Fibroblast of skin of abdomen (primary cell): Measurements from ENCODE around the gene PEPD.

Experiments used
- DNase-seq: peaks from one replicate; pipeline ENCODE4 v3.0.0-alpha.2; 2013

PEPD gene

DNA sequence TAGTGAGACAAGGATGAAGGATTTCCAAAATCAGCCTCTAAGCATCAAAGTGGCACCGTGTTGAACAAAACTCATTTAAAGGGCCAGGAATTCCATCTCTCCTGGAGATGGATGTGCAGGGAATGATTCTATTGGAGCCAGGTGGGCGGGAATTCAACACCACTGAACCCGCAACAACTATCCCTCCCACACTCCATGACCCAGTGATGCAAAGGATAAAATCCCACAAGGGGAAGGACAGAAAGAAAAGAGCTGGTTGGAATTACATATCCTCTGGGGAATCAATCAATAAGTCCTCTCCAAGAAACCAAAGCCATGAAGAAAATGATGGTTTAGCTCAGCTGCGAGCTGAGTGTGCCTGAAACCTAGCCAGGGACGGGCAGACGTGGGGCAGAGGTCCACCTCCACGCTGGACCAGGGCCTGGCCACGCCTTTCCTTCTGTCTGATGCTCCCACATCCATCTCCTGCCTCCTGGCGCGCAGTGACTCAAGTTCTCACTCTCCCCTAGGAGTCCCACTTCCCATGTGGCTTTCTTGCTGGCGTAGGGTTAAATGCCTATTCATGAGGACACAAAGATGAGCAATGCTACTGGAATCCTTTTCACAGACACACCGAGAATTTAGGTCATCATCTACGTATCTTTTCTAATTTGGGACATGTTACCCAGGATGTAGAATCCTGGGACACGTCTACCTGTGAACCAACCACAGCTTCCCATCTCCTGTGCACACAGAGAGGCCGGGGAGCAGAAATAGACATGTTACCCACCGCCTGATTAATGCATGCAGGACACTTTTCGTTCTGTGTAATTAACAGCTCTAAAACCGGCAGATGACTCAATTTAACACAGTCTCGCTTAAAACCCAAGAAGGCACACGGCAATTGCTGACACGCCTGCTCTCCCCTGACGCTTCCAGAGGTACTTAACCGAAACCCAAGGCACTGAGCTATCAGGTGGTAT is 48.6 kb downstream of the PEPD start:
- peak; percentile 95 for DNase-seq

DNA sequence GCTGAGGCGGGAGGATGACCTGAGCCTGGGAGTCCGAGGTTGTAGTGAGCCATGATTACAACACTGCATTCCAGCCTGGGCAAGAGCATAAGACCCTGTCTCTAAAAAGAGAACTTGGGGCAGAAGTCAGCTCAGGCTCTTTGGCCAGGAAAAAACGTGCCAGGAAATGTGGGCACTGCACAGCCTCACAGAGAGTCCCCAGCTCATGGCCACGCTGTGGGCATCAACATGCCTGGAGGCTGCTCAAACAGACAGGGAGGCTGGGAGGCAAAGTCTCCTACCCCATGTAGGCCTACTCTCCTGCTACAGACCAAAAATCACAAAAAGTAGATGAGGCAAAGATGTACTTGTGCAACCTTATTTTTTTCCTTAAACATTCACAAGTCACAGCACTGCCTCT is 49.4 kb downstream of the PEPD start:
- DNase-seq: no peak

DNA sequence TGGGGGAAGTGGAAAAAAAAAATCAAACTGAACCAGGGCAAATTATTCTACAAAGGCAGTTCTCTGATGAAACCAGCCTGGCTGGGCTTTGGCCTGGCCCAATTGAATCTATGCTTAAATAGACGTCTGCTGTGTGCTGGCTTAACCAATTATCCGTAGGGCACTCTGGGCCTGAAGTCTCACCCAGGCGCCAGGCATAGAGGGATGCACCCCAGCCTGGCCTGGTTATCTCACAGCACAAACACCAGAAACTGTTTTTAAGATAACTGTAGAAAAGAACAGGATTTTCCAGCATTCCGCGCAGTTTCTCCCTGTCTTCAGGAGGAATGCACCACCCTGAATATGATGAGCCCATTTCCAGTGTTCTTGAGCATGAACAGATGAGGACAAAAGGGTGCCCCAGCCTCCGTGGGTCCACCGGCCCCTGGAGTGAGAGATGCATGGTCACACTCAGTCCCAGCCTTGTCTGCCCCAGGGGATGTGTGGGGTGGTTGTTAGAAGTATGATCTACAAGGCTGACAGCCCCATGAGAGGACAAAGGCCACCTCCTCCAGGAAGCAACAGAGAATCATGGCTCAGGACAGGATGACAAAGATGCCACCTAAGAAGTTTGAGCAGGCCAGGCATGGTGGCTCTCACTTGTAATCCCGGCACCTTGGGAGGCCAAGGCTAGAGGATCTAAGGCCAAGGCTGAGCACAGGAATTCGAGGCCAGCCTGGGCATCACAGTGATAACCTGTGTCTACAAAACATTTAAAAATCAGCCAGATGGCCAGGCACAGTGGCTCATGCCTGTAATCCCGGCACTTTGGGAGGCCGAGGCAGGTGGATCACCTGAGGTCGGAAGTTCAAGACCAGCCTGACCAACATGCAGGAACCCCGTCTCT is 50.2 kb downstream of the PEPD start:
- no peak for DNase-seq

DNA sequence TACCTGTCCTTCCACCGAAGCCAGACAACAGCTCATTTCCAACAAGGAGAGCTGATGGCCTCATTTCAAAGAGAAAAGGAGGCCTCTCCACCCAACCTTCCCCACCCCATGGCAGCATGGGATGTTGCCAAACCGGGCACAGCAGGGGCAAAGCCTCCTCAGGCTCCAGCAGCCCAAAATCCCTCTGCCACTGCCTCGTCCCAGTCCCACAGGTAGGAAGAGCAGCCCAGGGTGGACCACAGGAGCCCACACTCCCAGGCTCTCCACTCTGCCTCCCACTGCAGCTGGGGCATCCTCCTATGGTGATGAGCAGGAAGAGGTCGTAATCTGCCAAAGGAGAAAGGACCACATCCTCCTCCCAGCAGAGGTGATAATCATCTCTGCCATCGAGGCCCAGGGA is 50.9 kb downstream of the PEPD start:
- DNase-seq: no peak

DNA sequence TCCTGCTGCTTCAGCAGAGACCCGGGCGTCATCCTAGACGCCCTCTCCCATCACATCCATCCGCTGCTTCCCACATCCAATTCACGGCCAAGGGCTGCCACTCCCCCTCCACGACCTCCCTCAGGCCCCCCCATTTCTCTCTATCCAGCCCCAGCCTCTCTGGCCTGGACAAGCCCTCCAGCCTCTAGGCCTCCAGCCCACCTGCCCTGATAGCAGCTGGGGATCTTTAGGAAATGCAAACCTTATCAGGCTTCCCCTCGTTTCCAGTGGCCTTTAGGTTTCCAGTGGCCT is 51.6 kb downstream of the PEPD start:
- no peak for DNase-seq

DNA sequence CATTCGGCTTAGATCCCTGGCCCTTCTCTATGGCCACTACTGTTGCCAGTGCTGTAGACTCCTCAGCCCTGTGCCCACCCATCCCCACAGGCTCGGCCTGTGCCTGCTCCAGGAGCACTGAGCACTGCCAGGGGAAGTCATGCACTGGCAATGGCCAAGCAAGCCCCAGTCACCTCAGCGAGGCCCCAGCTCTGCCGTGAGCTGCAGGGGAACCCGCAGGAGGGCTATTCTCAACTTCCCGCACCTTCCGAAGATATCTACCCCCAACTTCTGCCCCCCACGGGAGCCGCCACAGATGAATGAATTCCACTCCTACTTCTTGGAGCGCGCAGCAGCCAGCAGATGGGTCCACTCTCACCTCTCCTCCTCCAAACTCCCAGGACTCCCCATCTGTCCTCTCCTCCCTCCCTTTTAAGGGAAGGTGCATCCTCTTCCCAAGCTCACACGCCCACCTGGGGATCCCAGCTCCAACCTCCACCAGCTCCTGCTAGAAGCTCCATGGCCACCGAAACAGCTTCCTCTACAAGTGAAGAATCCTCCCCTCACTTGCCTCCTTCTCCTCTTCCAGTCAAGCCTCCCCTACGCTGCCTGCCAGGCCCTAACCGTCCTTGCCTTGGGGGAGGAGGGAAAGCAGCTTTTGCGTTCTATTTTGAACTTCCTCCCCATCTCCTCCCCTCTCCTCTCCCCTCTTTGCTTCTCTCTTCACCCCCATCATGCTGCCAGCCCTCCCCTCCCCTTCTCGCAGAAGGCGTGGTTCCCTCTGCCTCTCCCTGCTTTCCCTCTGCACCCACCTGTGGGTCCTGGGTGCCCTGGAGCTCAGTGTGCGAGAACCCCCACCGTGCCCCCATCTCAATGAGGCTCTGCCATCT is 52.2 kb downstream of the PEPD start:
- DNase-seq: no peak

DNA sequence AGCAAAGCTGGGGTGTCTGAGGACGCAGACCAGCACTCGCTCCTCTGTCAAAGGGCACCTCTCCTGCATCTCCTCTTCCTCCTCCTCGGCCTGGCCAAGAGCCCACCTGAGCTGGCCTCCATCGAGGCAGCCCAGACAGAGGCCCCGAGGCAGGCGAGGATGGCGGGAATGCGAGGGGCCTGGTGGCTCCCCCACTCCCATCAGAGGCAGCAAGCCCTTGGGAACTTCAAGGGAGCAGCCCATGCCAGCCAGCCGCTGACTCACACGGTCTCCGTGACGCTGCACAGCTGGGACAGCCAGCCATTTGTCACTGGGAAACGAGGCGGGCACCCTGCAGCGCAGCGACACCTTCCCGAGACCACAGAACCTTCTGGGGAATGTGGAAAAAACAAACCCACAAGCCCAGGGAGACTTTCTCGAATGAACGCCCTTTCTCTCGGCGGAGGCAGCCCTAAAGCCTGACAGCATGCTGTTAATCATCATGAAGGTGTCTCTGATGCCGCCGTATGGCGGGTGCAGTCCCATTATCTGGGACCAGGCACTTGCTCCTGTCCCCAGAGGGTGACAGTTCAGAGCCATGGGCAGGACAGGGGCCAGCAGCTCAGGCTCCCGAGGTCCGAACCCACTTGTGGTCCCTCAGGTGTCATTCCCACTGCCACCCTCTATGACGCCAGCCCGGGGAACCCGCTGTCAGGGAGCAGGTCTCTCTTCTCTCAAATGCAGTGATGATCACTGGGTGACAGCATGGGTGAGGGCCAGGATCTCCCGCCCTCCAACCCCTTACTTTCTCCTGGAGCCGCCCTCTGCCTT is 53.0 kb downstream of the PEPD start:
- peak; percentile 35 for DNase-seq

DNA sequence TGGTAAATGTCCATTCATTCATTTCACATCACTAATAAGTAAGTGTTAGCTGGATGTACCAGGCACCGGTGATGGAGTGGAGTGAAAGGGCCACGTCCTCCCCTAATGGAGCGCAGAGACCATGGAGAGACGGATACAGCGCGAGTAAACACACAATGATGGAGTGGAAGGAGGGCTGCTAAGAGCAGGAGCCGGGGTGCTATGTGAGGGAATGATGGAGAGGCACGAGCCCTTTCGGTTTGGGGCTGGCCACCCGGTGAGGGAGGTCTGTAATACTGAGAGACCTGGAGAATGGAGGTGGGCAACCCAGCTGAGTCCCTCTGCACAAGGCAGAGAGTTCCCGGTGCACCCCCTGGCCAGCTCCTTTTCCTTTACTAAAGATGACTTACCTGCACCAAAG is 53.7 kb downstream of the PEPD start:
- no peak for DNase-seq

DNA sequence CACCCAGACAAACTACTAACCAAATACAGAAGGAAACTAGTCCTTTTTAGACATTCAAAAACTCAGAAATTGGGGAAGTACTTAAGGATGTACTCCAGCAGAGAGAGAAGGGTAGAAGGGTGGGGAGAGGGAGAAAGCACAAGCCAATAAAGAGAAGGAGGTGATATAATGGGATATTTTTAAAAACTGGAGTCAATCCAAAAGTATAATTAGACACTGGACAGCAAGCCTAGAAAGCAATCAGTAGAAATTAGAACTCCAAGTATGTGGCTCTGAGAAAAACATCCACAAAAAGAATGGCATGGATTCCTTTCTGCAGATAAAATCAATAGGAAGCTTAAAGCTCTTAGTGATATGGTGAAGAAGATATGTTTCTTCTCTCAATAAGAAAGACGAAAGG is 55.8 kb downstream of the PEPD start:
- no peak for DNase-seq

DNA sequence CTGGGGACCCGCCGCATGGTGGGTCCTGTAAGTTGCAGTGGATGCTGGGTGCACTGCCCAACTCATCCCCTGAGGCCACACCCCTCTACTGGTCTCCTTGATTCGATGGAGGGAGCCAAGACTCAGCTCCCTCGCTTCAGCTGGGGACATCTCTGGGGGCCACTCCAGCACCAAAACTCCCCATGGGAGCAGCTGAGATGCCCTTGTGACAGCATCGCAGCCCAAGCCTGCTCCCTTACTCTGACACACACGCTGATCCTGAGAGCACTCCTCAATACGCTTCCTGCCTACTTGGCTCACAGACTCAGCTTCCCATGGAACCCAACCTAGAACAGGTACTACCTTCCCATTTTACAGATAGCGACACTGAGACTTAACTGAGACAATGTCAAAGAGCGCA is 56.2 kb downstream of the PEPD start:
- DNase-seq: no peak

DNA sequence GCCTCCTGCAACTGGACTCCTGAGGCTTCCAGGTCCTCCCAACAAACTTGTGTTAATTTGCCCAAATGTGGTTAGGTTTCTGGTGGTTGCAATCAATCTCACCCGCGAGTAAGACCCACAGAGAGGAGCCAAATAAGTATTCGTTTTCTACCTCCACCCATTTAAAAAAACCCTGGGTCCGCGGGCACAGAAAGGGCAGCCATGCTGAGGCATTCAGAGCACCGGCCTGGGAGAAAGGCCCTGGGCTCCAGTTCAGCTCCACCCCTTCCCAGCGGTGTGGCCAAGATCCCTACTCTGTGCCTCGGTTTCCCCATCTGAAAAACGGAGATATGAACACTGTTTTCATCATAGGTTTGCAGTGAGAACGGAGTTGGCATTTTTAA is 56.9 kb downstream of the PEPD start:
- DNase-seq: no peak

DNA sequence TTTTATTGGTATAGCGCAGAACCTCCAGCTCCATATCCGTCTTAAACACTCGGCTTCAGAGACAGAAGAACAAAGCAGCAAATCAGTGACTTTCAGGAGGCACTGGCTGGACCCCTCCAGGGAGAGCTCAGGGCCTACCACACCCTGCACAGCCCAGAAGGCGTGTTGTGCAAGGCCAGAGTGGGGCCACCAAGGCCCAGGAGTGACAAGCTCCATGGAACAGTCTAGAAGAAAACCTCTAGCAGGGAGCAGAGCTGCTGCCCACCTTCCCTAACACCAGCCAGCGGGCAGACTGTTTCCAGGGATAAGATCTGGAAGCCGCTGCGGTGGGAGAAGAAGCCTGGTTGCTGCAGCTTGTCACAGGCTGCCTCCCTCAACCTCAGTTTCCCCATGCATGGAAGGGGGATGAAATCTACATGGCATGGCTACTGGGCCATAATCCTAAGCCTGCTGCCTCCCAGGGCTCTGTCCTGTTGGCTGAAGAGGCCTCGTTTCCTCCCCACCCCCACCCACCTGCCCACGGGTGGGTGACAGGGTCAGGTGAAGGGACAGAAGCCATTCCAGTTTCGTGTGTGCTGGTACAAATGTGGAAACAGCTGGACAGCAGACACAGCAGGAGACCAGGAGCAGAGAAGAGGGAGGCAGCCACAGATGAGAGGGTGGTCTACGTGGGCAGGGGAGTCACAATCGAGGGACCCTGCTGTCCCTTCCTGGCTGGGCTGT is 57.4 kb downstream of the PEPD start:
- DNase-seq: no peak

DNA sequence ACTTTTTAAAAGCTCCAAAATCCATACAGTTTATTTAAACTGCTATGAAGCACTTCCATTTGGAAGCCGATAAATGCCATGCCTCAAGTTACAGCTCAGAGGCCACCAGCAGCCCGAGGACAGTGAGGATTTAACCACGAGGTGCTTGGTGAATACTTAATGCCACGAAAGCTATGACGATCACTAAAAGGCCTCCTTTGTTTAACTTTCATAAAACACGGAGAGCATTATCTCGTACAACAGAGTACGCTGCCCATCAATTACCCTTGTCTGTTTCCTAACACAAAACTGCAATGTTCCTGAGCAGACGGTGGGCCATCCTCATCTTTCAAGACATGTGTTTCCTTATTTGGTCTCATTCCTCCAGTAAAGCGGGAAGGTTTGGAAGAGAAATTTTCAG is 58.4 kb downstream of the PEPD start:
- DNase-seq: no peak

DNA sequence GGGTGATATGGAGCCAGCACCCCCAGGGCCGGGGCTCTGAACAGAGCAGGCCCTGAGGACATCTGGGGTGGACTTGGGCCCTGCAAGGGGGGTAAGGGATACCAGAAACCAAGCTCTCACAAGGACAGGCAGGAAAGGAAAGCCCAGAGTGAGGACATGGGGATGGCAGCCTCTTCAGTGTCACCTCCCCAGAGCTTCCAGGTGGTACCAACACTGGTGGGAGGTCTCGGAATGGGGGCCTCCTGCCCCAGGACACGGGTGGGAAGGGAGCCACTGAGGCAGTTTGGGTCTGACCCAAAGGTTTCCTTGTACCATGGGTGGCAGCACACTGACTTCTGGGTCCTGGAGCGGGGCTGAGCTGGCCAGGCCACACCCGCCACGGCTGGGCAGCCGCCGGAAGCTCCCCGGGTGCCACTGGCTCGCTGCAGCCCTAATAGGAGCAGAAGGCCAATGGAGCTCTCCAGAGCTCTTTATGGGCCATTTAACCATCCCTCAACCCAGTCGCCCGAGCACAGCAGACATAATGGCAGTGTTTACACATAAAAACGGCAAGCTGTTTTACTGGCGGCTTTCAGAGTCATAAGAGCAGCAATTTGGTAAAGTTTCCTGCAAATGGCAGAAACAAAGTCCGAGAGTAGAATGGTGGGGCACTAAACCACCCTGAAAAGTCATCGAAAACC is 59.3 kb downstream of the PEPD start:
- DNase-seq: no peak

DNA sequence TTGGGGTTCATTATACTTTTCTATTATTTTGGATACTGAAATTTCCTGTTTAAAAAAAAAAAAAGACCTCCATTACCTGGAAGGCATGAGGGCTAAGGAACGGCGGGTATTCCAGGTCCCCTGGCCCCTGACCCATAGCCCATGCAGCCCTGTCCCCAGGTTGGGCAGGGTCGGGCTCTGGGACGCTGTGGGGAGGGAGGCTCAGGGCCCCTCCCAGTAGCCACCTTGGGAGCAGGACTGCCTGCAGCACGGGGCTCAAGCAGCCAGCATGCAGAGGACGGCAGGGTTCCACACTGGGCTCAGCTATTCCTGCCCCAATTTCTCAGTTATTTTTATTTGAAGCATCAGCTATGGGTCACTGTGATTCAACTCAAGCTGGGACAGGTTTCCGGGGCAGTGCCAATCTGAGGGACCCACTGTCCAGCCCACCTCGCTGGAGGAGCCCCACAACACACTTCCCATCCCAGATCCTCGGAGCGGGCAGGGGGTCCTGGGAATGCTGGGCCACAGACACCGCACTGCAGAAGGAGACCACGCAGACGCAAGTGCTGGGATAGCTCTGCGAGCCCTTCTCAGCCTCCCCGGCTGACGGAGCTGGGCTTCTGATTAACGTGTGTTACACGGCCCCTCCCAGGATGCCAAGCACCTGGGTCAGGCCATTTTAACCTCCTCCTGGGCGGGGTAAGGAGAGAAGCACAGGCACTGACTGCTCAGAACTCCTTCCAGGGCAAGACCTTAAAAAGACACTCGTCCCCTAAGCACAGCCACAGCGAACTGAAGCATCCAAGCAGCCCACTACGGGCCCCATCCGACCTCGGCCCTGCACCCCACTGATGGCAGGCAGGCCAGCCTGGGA is 60.1 kb downstream of the PEPD start:
- no peak for DNase-seq

DNA sequence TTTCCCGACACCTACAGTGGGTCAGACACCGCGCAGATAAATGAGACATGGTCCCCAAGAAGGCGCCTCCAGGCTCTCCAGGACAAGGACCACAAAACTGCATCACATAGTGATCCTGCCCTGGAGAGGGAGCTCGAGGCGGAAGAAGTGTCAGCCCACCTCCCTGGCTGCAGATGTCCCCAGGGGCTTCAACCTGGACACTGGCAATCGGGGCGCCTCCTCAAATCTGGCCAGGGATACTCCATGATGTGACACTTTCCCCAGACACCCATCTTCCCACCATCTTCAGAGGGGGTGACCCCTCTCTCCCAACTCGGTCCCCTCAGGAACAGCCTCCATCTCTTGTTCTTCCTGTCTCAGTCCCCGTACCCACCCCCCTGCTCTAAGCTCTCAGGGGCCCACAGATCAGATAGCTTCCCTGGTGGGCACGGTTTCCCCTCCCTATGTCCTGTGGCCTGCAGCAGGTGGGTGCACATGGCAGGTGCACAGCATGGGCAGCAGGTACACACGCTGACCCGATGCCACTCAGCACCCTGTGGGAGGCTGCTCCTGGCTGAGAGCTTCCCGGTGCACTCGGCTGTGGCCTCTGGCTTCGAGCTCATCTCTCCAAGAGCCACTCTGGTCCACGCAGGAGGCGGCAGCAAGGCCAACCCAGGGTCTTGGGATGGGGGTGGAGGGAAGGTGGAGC is 61.2 kb downstream of the PEPD start:
- DNase-seq: no peak

DNA sequence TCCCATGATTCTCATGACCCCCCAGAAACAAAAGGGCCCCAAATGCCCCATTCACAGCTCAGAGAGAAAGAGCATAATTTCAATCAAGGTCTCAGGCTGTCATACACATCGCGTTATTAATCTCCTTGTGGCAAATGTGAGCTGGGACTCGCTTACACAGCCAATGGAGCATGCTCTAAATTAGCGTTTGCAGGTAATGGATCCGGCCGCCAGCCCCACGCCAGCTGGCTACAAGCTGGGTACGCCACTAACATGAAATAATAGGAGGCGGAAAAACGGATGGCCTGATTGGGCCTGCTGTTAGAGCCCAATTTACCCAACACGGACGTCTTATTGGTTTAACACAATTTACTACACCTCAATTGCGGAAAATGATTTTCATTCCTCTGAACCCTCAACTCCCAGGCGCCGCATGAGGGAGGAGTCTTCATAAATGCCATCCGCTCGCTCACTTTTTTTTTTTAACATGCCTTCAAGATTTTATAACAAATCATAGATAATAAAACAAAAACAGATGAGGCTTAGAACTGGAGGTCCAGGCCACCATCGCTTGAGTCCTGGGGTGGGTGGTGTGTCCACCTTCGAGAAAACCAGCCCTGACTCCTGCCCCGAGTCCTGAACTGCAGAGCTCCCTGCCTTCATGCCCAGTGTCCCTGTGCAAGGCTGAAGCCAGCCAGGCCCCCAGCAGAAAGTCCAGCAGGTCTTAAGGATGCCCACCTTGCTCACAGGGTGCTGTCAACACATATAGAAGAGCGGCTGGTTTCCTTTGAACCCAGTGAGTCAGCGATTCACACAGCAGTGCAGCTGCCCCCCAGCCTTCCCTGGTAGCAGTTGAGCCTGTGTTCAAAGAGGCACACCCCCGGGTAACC is 62.1 kb downstream of the PEPD start:
- DNase-seq: no peak

DNA sequence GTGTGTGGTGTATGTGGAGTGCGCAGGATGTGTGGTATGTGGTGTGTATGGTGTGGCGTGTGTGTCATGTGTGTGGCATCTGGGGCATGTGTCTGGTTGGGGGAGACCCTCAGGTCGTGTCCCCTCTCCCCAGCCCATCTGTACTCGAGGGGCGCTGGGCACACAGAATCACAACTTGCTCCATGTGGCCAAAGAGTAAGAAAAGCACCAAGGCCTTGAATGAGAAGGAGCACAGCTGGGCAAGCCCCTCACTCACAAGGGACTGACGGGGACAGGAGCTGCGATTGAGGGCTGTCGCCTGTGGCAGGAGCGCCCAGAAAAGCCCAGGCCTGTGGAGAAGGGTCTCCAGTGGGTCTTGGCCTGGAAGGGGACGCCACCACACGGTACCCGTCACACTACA is 62.8 kb downstream of the PEPD start:
- no peak for DNase-seq
